ENCODE results near the gene FAM9C.

FAM9C gene

DNA sequence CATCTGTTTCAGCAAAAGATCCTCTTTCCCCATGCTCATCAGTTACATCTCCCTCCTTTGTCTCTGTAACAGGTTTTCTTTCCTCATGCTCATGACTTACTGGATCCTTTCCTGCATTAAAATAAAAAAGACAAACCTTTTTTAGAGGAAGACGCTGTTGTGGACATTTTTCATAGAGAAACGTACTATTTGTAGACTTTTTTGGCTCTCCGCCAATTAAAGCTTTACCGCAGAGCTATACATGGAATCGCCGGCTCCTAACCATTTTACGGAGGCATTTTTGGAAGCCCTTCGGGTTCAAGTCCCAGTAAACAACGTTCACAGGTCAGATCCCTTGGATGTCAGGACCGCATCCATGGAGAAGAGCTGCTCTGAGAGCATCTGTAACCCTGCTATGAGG lies 1.3 kb downstream of the FAM9C start:
- ChIA-PET POLR2A (no interaction called here), CTCF (interaction anchor here (1.6 to 1.9 kb wide), 2 partner anchors 15 to 96 kb away, joined by 4 to 5 read pairs; no protein-coding TSS in a partner anchor)
- TF ChIP-seq, protein P1, sequence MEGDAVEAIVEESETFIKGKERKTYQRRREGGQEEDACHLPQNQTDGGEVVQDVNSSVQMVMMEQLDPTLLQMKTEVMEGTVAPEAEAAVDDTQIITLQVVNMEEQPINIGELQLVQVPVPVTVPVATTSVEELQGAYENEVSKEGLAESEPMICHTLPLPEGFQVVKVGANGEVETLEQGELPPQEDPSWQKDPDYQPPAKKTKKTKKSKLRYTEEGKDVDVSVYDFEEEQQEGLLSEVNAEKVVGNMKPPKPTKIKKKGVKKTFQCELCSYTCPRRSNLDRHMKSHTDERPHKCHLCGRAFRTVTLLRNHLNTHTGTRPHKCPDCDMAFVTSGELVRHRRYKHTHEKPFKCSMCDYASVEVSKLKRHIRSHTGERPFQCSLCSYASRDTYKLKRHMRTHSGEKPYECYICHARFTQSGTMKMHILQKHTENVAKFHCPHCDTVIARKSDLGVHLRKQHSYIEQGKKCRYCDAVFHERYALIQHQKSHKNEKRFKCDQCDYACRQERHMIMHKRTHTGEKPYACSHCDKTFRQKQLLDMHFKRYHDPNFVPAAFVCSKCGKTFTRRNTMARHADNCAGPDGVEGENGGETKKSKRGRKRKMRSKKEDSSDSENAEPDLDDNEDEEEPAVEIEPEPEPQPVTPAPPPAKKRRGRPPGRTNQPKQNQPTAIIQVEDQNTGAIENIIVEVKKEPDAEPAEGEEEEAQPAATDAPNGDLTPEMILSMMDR (IDR thresholded peaks at IDR 0.05; ENCODE audit: control extremely low read depth, extremely low read depth, low read depth, missing control alignments): no peak
- DNase-seq (ENCODE audit: extremely low spot score): no peak

DNA sequence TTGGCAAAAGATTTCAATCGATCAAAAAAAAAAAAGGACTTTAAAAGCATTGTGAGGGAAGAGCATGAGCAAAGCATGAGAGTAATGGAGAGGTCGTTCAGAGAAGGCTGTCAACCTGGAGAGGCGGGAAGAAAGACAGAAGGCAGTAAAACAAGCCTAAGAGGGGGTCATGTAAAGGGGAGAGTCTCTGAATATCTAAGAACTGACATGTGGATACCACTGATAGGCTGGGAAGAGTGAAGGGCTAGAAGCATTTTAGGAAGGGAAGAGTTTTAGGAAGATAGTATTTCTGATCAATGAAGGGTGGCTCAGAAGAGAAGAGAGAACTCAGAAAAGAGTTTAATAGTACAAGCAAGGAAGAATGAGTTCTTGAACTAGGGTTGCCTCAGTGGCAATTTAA lies 7.5 kb downstream of the FAM9C start:
- DNase-seq (ENCODE audit: extremely low spot score): no peak
- TF ChIP-seq, protein P1 (IDR thresholded peaks at IDR 0.05; ENCODE audit: control extremely low read depth, extremely low read depth, low read depth, missing control alignments): no peak
- ChIA-PET POLR2A (no interaction called here), CTCF (no interaction called here)

DNA sequence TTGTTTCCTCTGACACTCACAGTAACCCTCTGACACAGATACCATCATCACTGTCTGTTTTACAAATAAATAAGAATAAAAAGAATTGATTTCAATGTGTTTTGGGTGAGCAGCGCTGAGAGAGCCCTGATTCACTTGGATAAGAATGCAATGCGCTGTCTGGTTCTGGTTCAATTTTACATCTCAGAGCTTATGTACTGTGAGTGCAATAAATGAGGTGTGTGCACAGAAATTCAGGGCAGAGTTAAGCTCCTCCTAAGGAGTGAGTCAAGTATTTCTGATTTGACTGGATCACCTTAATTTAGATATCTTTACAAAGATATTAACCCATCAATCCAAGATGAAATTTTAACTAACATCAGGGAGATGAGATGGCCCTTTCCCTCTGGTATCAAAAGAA lies 11.2 kb downstream of the FAM9C start:
- no peak for DNase-seq (ENCODE audit: extremely low spot score)
- POLR2A ChIA-PET: no interaction called here
- CTCF ChIA-PET: no interaction called here
- TF ChIP-seq, protein P1 (IDR thresholded peaks at IDR 0.05; ENCODE audit: control extremely low read depth, extremely low read depth, low read depth, missing control alignments): no peak

DNA sequence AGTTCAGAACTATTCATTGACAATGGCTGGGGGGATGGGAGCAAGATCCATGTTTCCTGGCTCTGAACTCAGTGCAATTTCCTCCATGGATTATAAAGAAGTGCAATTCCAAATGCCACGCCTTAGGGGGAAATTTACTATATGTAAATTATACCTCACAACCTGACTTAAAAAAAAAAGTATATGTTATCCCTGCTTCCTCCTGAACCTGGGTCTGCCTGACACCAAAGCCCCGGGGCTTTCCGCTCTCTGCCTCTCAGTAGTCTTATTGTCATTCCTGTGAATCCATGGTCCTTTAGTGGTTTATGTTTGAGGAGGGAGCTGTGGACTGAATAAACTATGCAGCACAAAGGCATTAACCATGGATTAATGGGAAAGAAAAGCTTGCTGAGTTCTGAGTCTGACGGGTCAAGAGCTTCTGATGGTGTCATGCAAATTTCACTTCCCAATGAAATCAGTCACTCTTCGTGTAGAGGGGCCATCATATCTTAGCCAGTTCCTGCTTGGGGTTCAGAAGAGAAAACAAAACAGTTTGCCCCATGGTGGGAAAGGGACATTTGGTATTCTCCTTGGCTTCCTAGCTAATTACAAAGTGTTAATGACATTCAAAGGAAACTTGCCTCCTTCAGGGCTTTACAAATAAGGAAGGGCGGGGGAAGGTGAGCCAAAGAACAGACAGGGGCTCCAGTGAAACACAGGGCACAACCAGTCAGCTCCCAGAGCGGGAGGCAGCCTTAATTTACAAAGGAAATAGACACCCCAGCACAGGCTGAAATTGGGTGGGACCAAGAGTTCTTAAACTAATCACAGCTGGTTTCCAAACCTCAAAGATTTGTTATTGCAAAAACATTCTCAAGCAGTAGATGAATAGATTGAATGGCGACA lies 14.3 kb downstream of the FAM9C start:
- ChIA-PET CTCF (interaction anchor here (0.7 kb wide), 1 partner anchor 16 kb away, joined by 3 read pairs; no protein-coding TSS in a partner anchor), POLR2A (no interaction called here)
- TF ChIP-seq, protein P1 (IDR thresholded peaks at IDR 0.05; ENCODE audit: control extremely low read depth, extremely low read depth, low read depth, missing control alignments): no peak
- no peak for DNase-seq (ENCODE audit: extremely low spot score)

DNA sequence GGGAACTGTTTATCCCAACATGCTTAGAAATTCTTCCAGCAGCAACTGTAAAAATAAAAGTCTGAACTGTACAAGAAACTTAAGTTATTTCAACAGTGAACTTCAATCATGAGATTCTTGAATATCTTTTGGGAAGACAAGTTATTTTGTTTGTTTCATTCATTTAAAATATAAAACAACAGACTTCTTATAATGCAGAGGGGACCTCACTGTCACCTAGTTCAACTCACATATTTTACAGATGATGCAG lies 14.9 kb downstream of the FAM9C start:
- TF ChIP-seq, protein P1 (IDR thresholded peaks at IDR 0.05; ENCODE audit: control extremely low read depth, extremely low read depth, low read depth, missing control alignments): no peak
- ChIA-PET CTCF (no interaction called here), POLR2A (no interaction called here)
- DNase-seq (ENCODE audit: extremely low spot score): no peak

DNA sequence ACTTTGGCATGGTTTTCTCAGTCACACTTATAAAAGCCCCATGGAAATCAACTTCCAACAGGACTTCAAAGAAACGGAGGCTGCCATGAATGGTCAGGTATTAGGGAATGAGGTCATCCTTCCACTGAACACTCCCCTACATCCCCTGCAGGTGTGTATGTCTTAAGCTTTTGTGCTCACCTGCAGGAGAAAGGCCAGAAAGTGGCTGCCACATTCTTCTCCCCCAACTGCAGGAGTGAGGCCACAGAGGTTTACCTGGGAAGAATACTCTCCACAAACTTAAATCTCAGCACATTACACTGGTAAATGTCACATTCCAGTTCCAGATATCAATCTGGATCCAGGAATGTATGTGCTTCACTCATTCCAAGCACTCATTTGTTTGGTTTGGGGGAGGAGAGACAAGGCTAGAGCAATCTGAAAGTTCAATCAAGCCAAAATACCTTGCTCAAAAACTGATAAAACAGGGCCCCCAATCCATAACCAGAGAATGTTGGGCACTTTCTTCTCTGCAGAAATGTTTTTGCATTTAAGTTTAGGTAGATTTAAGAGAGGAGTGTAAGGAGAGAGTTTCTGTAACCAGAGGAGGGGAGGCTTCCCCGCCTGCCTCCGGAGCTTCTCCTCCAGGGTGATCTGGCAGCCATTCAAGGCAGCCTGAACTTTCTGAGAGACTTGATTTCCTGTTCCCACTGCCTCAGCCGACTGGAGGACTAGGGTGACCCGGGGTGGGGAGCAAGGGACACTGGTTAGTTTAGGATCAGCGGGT lies 15.4 kb downstream of the FAM9C start:
- DNase-seq (ENCODE audit: extremely low spot score): no peak
- TF ChIP-seq, protein P1 (IDR thresholded peaks at IDR 0.05; ENCODE audit: control extremely low read depth, extremely low read depth, low read depth, missing control alignments): no peak
- POLR2A ChIA-PET: no interaction called here
- CTCF ChIA-PET: no interaction called here

Data from GM10248 (cell line).